ENCODE data around the gene ALKBH5.

- TF ChIP-seq CTCF (IDR thresholded peaks at IDR 0.05) (no peak), POLR2AphosphoS5 (IDR thresholded peaks at IDR 0.05; ENCODE audit: low read depth, low read length) (no peak), MAX (IDR thresholded peaks at IDR 0.05; ENCODE audit: low read depth) (no peak), ZBTB33 (IDR thresholded peaks at IDR 0.05; ENCODE audit: borderline replicate concordance, low read depth) (no peak), YY1 (IDR thresholded peaks at IDR 0.05; ENCODE audit: low read depth) (no peak), EZH2phosphoT487 (IDR thresholded peaks at IDR 0.05; ENCODE audit: borderline replicate concordance, low read depth) (no peak), REST (IDR thresholded peaks at IDR 0.05; ENCODE audit: low read depth, low read length) (no peak), SIN3A (IDR thresholded peaks at IDR 0.05; ENCODE audit: borderline replicate concordance, low read depth, low read length) (no peak), RAD21 (IDR thresholded peaks at IDR 0.05; ENCODE audit: low read length) (no peak), RXRA (IDR thresholded peaks at IDR 0.05; ENCODE audit: borderline replicate concordance, low read depth) (no peak)
These were observed 5.9 kb upstream of the ALKBH5 start for GRCh38 chr17:18177722-18178121.
